HCT116 (cell line): ENCODE data around the gene KCNQ1OT1.

ENCODE experiments used
- ATF3 ChIP-seq: IDR thresholded peaks from 2 replicates; pipeline ENCODE4 v1.6.1; 2012
- MAX ChIP-seq: IDR thresholded peaks from 2 replicates; pipeline ENCODE4 v1.6.1; 2012

- TF ChIP-seq MAX: no peak
- no peak for TF ChIP-seq ATF3
These were observed 39.0 kb upstream of the KCNQ1OT1 start for GRCh38 chr11:2738551-2739431.
